GM12878 (cell line): ENCODE measurements around the gene LRBA. TPM values are rescaled to one million over a fixed set of nuclear protein-coding genes. Genes with fewer than 3 reads are reported as not detected.

Source experiments
- ATAC-seq: fragments of 200-7000 bp; cut with Tn5 transposase; 3 replicates; pipeline ENCODE4 v1.9.1; 2020; ENCODE audit warnings: mild to moderate bottlenecking, moderate library complexity
- BruUV-seq: library from RNA; stranded (reverse); fragments of 400-500 nt; replicated peaks from 2 replicates; lab custom pipeline; 2021; lab: Mats Ljungman, UMichigan
- CTCF ChIA-PET: fragments of 300-600 bp; sonication (Branson Sonifier 250); formaldehyde crosslinking; extraction: SDS; loops from one replicate; lab custom pipeline; 2021; ENCODE audit warnings: inconsistent platforms; lab: Yijun Ruan, JAX
- POLR2A ChIA-PET: fragments of 350-600 bp; formaldehyde crosslinking; extraction: SDS; loops from one replicate; lab custom pipeline; 2021; ENCODE audit warnings: inconsistent platforms; lab: Charles Lee
- RAD21 ChIA-PET: fragments of 300-600 bp; sonication (Branson Sonifier 250); formaldehyde crosslinking; loops from one replicate; lab custom pipeline; 2023; ENCODE audit warnings: antibody characterized with exemption; ENCODE audit not compliant: unreplicated experiment; lab: Charles Lee
- SMC1A ChIA-PET: fragments of 300-600 bp; sonication (Branson Sonifier 250); formaldehyde crosslinking; loops from one replicate; lab custom pipeline; 2023; ENCODE audit not compliant: unreplicated experiment, uncharacterized antibody; lab: Charles Lee
- DNase-seq: peaks from one replicate; pipeline ENCODE4 v3.0.0-alpha.2; 2011; ENCODE audit warnings: low read depth, low spot score
- FAIRE-seq: peaks from 3 replicates; lab custom pipeline; 2011; peaks lifted over from hg19 to GRCh38; lab: Jason Lieb, UNC
- H2AFZ ChIP-seq: 2 replicates; pipeline ENCODE4 v1.6.0; 2011; ENCODE audit warnings: low read depth, low read length, control low read depth; ENCODE audit not compliant: control insufficient read depth
- H3K27ac ChIP-seq: 2 replicates; pipeline ENCODE4 v1.5.1; 2011; ENCODE audit warnings: control low read depth; ENCODE audit not compliant: control insufficient read depth, insufficient read depth
- H3K27me3 ChIP-seq, 2 experiments: replicated peaks in 1 of 2; 2 replicates each; pipeline versions ENCODE4 v1.6.0 to v1.6.1; 2011; ENCODE audit warnings: low read length in 1 of 2; ENCODE audit not compliant: control insufficient read depth in 2 of 2, insufficient read depth in 2 of 2
- H3K36me3 ChIP-seq, 2 experiments: 2 replicates each; pipeline ENCODE4 v1.5.1; 2011; ENCODE audit warnings: low read length in 1 of 2; ENCODE audit not compliant: control insufficient read depth in 2 of 2, insufficient read depth in 2 of 2
- H3K4me1 ChIP-seq: 2 replicates; pipeline ENCODE4 v1.6.1; 2011; ENCODE audit warnings: mild to moderate bottlenecking, low read length, moderate library complexity, mixed read lengths; ENCODE audit not compliant: control insufficient read depth, insufficient read depth
- H3K4me2 ChIP-seq: 2 replicates; pipeline ENCODE4 v1.6.0; 2011; ENCODE audit warnings: control low read depth; ENCODE audit not compliant: control insufficient read depth, insufficient read depth
- H3K4me3 ChIP-seq: fragments of 200-600 bp; sonication (generic); 2 replicates; pipeline ENCODE4 v1.5.1; 2016
- H3K79me2 ChIP-seq: 2 replicates; pipeline ENCODE4 v1.6.0; 2011; ENCODE audit warnings: low read length; ENCODE audit not compliant: control insufficient read depth, insufficient read depth
- H3K9ac ChIP-seq: 2 replicates; pipeline ENCODE4 v1.8.0; 2011; ENCODE audit warnings: low read length, control low read depth, mixed read lengths; ENCODE audit not compliant: control insufficient read depth, insufficient read depth
- H3K9me3 ChIP-seq: replicated peaks from 3 replicates; pipeline ENCODE4 v1.5.1; 2011; ENCODE audit warnings: mild to moderate bottlenecking, low read length; ENCODE audit not compliant: control insufficient read depth, insufficient read depth
- H4K20me1 ChIP-seq: 2 replicates; pipeline ENCODE4 v1.6.0; 2011; ENCODE audit not compliant: control insufficient read depth, insufficient read depth
- ASH2L ChIP-seq: fragments of 300-600, 200-600 bp; sonication (generic); IDR thresholded peaks from 2 replicates; pipeline ENCODE4 v1.6.1; 2017; ENCODE audit warnings: low read depth, mild to moderate bottlenecking, borderline replicate concordance
- ATF2 ChIP-seq: IDR thresholded peaks from 2 replicates; pipeline ENCODE4 v1.6.1; 2012; ENCODE audit warnings: low read length, inconsistent platforms
- ATF7 ChIP-seq: fragments of 450-650 bp; IDR thresholded peaks from 2 replicates; pipeline ENCODE4 v1.6.1; 2016; ENCODE audit warnings: low read depth, mild to moderate bottlenecking
- EED ChIP-seq: sonication (generic); IDR thresholded peaks from 2 replicates; pipeline ENCODE4 v1.6.1; 2016; ENCODE audit warnings: antibody characterized with exemption, low read depth
- FOXK2 ChIP-seq: fragments of 450-650 bp; IDR thresholded peaks from 2 replicates; pipeline ENCODE4 v1.6.1; 2017; ENCODE audit warnings: mild to moderate bottlenecking, moderate library complexity
- GATAD2B ChIP-seq: fragments of 450-650 bp; conservative IDR thresholded peaks from 2 replicates; pipeline ENCODE4 v1.6.1; 2017; ENCODE audit warnings: low read depth, mild to moderate bottlenecking, moderate library complexity
- HDGF ChIP-seq: fragments of 450-650 bp; IDR thresholded peaks from 2 replicates; pipeline ENCODE4 v1.6.1; 2016; ENCODE audit warnings: antibody characterized with exemption
- IKZF2 ChIP-seq, 2 experiments: fragments of 450-650 bp; IDR thresholded peaks; 2 replicates each; pipeline ENCODE4 v1.6.1; 2017; ENCODE audit warnings: mild to moderate bottlenecking in 2 of 2, moderate library complexity in 2 of 2
- MTA2 ChIP-seq: fragments of 450-650 bp; IDR thresholded peaks from 2 replicates; pipeline ENCODE4 v1.6.1; 2016; ENCODE audit warnings: low read depth, mild to moderate bottlenecking, moderate library complexity
- NFIC ChIP-seq: IDR thresholded peaks from 2 replicates; pipeline ENCODE4 v1.6.1; 2012; ENCODE audit warnings: low read depth, mild to moderate bottlenecking, inconsistent platforms, low read length, moderate library complexity
- PBX3 ChIP-seq: IDR thresholded peaks from 2 replicates; pipeline ENCODE4 v1.6.1; 2011; ENCODE audit warnings: mild to moderate bottlenecking, low read depth, low read length, moderate library complexity; ENCODE audit not compliant: insufficient replicate concordance
- PML ChIP-seq: IDR thresholded peaks from 2 replicates; pipeline ENCODE4 v1.6.1; 2012; ENCODE audit warnings: low read length, inconsistent platforms
- POLR2A ChIP-seq: IDR thresholded peaks from 2 replicates; pipeline ENCODE4 v1.6.1; 2011; ENCODE audit warnings: low read depth, mild to moderate bottlenecking, low read length
- SMAD5 ChIP-seq: IDR thresholded peaks from 2 replicates; pipeline ENCODE4 v1.6.1; 2016; ENCODE audit warnings: antibody characterized with exemption, low read depth
- STAT1 ChIP-seq: fragments of 450-650 bp; conservative IDR thresholded peaks from 2 replicates; pipeline ENCODE4 v1.6.1; 2014; ENCODE audit warnings: antibody characterized with exemption, mild to moderate bottlenecking
- SUPT20H ChIP-seq: IDR thresholded peaks from 2 replicates; pipeline ENCODE4 v1.6.1; 2011; ENCODE audit warnings: low read depth, mild to moderate bottlenecking, low read length, moderate library complexity, borderline replicate concordance; ENCODE audit not compliant: control insufficient read depth
- TARDBP ChIP-seq: IDR thresholded peaks from 2 replicates; pipeline ENCODE4 v1.6.1; 2016; ENCODE audit warnings: borderline replicate concordance
- TCF12 ChIP-seq: IDR thresholded peaks from 2 replicates; pipeline ENCODE4 v1.6.1; 2011; ENCODE audit warnings: low read depth, mild to moderate bottlenecking, low read length
- WGBS: methylation state at CpG from one replicate; pipeline ENCODE4 v1.1.6; 2016; ENCODE audit warnings: low lambda C conversion rate; ENCODE audit not compliant: insufficient replicate concordance, insufficient coverage; ENCODE audit errors: missing lambda C conversion rate; 5-methylcytosine and 5-hydroxymethylcytosine counted together
- in situ Hi-C: fragments of 300-500 bp; cut with MboI; formaldehyde crosslinking; loops from 9 replicates; pipeline ENCODE4 v1.14.3; 2018; ENCODE audit warnings: mixed read lengths
- intact Hi-C: fragments of 100-400 bp; cut with micrococcal nuclease; formaldehyde crosslinking; loops from one replicate; pipeline ENCODE4 v1.14.2; 2022; ENCODE audit not compliant: unreplicated experiment
- polyA plus RNA-seq, 11 experiments: library from polyadenylated mRNA; depleted of rRNA in 4 of 11; unstranded in 6 of 11; stranded (reverse) in 5 of 11; fragments of >200 nt; fragmentation: Nextera tagmentation in 4 of 11; fragmentation: Illumina TruSeq in 1 of 11; extraction: Ambion mirVana in 4 of 11; extraction: Trizol in 1 of 11; gene quantifications; 1 replicate in 1 of 11; 2 replicates in 10 of 11; pipeline versions ENCODE4 v1.2.1 to v1.2.3, GENCODE V29; 2011 to 2016; ENCODE audit warnings: inconsistent platforms in 2 of 11, missing spikeins in 2 of 11, low read depth in 1 of 11
- total RNA-seq, 4 experiments: library from RNA; depleted of rRNA in 3 of 4; stranded (reverse); fragments of >200 nt in 3 of 4; fragmentation: Illumina TruSeq in 1 of 4; extraction: Trizol in 1 of 4; gene quantifications; 2 replicates each; pipeline versions ENCODE4 v1.2.1 to v1.2.3, GENCODE V29; 2013 to 2021

Gene LRBA
- total and polyA plus RNA-seq, 10 of the 15 experiments (the other 5 are each of a cell fraction or from before 2014, with no cell fraction given), result 20.3 to 93.4 (median 55.0) TPM

GRCh38 chr4:150619042-150619441, 396.0 kb downstream of the LRBA start:
- no peaks in the 10 kb centered on the region for H3K4me1 ChIP-seq
- H3K27me3 ChIP-seq, result no peaks in the 10 kb centered on the region
- RAD21 ChIA-PET, result no interaction called here
- 7% methylated on average over 1 of the region's 1 CpG for WGBS
- no peaks in the 10 kb centered on the region for H3K79me2 ChIP-seq
- BruUV-seq, result no TSS peak
- DNase-seq (no peak), ATAC-seq (peak; percentile 46; the same call in 2 of the 3 replicates), FAIRE-seq (no peak)
- no peak overlapping the region for H3K27ac ChIP-seq
- H2AFZ ChIP-seq, result no peak overlapping the region; the same call in 1 of the 2 replicates
- no peak for TF ChIP-seq SMAD5
- TF ChIP-seq HDGF, result no peak
- CTCF ChIA-PET, result interaction anchor here (1.5 kb wide), 1 partner anchor 18 kb away, joined by 3 read pairs; no protein-coding TSS in a partner anchor
- in situ Hi-C loops (no loop called here), intact Hi-C loops (no loop called here)
- H3K9me3 ChIP-seq, result no peaks in the 10 kb centered on the region; the same call in 2 of the 3 replicates
- H3K4me3 ChIP-seq, result no peak overlapping the region; the same call in 1 of the 2 replicates
- SMC1A ChIA-PET, result no interaction called here
- no peaks in the 10 kb centered on the region for H3K36me3 ChIP-seq
- H4K20me1 ChIP-seq, result no peaks in the 10 kb centered on the region
- H3K9ac ChIP-seq, result no peak overlapping the region
- POLR2A ChIA-PET, result no interaction called here
- peak overlapping the region; percentile 75 for H3K4me2 ChIP-seq

- Histone ChIP-seq H2AFZ (no peak overlapping the region), H3K4me2 (no peak overlapping the region), H3K27ac (no peak overlapping the region), H3K9me3 (no peaks in the 10 kb centered on the region), H4K20me1 (no peaks in the 10 kb centered on the region), H3K79me2 (no peaks in the 10 kb centered on the region), H3K27me3 (no peaks in the 10 kb centered on the region), H3K4me1 (no peaks in the 10 kb centered on the region), H3K9ac (no peak overlapping the region), H3K4me3 (no peak overlapping the region), H3K36me3 (no peaks in the 10 kb centered on the region; a peak in 1 of 4 replicates)
- 98% methylated on average over 3 of the region's 3 CpGs for WGBS
- no peak for DNase-seq
- FAIRE-seq, result no peak
- RAD21 ChIA-PET, result no interaction called here
- CTCF ChIA-PET, result interaction anchor here (1.0 kb wide), 1 partner anchor 47 kb away, joined by 3 read pairs; no protein-coding TSS in a partner anchor
- POLR2A ChIA-PET, result no interaction called here
- BruUV-seq, result no TSS peak
- no peak for ATAC-seq
- intact Hi-C loops (no loop called here), in situ Hi-C loops (no loop called here)
- SMC1A ChIA-PET, result interaction anchor here (1.1 kb wide), 1 partner anchor 257 kb away, joined by 4 read pairs; no protein-coding TSS in a partner anchor
- TF ChIP-seq PML, result no peak
- no peak for TF ChIP-seq PBX3
- TF ChIP-seq IKZF2 (IDR thresholded peaks at IDR 0.05), result no peak
- TF ChIP-seq ASH2L, result no peak
- TF ChIP-seq TCF12, result no peak
- TF ChIP-seq MTA2, result no peak
- no peak for TF ChIP-seq ATF2
- no peak for TF ChIP-seq NFIC
- no peak for TF ChIP-seq EED
- no peak for TF ChIP-seq FOXK2
- no peak for TF ChIP-seq POLR2A
- no peak for TF ChIP-seq SUPT20H
- no peak for TF ChIP-seq ATF7
- TF ChIP-seq STAT1, result no peak
- no peak for TF ChIP-seq GATAD2B
- TF ChIP-seq TARDBP, result no peak
Observed at GRCh38 chr4:150609131-150609530, 406.0 kb downstream of the LRBA start.
